Tibial nerve (tissue), 4 donors: Measurements from ENCODE around the gene FAM47E. TPM values are rescaled to one million over a fixed set of nuclear protein-coding genes. Genes with fewer than 3 reads are reported as not detected.

Source experiments
- DNase-seq, 2 donors: peaks; one replicate each; pipeline ENCODE4 v3.0.0-alpha.2; 2019; ENCODE audit warnings: low spot score in 2 of 2
- H3K27ac ChIP-seq, 4 donors: fragments of 200-600 bp; sonication (generic) in 3 of 4; one replicate each; pipeline ENCODE4 v1.5.1; 2017 to 2019; ENCODE audit warnings: mild to moderate bottlenecking in 1 of 4
- H3K27me3 ChIP-seq, 2 donors: fragments of 200-600 bp; sonication (generic) in 1 of 2; one replicate each; pipeline versions ENCODE4 v1.5.1 to v1.6.0; 2017 to 2019
- H3K36me3 ChIP-seq, 3 donors: fragments of 200-600 bp; sonication (generic); one replicate each; pipeline ENCODE4 v1.5.1; 2018 to 2019
- H3K4me1 ChIP-seq, 4 donors: fragments of 200-600 bp; sonication (generic) in 3 of 4; one replicate each; pipeline ENCODE4 v1.5.1; 2017 to 2019
- H3K4me3 ChIP-seq, 4 donors: fragments of 200-600 bp; sonication (generic) in 3 of 4; one replicate each; pipeline ENCODE4 v1.5.1; 2017 to 2019; ENCODE audit warnings: mild to moderate bottlenecking in 1 of 4, moderate library complexity in 1 of 4
- H3K9me3 ChIP-seq, 4 donors: fragments of 200-600 bp; sonication (generic) in 3 of 4; one replicate each; pipeline ENCODE4 v1.5.1; 2017 to 2019
- CTCF ChIP-seq, 5 experiments: fragments of 200-600 bp in 3 of 5; fragments of 450-650 bp in 2 of 5; sonication (generic) in 3 of 5; IDR thresholded peaks; one replicate each; pipeline ENCODE4 v1.5.1; 2016 to 2019; ENCODE audit warnings: antibody characterized with exemption in 5 of 5, mild to moderate bottlenecking in 3 of 5, moderate library complexity in 2 of 5
- EP300 ChIP-seq, 2 donors: sonication (generic); formaldehyde crosslinking; IDR thresholded peaks; one replicate each; pipeline ENCODE4 v1.6.1; 2017; ENCODE audit warnings: antibody characterized with exemption in 2 of 2, mild to moderate bottlenecking in 1 of 2
- POLR2A ChIP-seq, 2 donors: fragments of 450-650 bp; IDR thresholded peaks; one replicate each; pipeline ENCODE4 v1.6.1; 2017; ENCODE audit warnings: antibody characterized with exemption in 2 of 2, mild to moderate bottlenecking in 2 of 2, moderate library complexity in 2 of 2
- WGBS, 2 donors: methylation state at CpG; one replicate each; pipeline ENCODE4 v1.1.5; 2018; 5-methylcytosine and 5-hydroxymethylcytosine counted together
- total RNA-seq, 4 donors: library from RNA; depleted of rRNA; stranded (reverse); fragments of >200 nt; gene quantifications; one replicate each; pipeline ENCODE4 v1.1.0, GENCODE V29; 2016

FAM47E gene
- total RNA-seq, 4 donors from 2014 or later, result 0.30 to 4.6 (median 1.5) TPM

GRCh38 chr4:76215077-76215476 lies 36.4 kb upstream of the FAM47E start:
- Histone ChIP-seq H3K27me3 (no peaks in the 10 kb centered on the region), H3K36me3 (no peaks in the 10 kb centered on the region), H3K4me1 (peaks cover 0 to 51% (median 42%) of the 10 kb centered on the region in 4 donors), H3K4me3 (no peak overlapping the region), H3K27ac (peak overlapping the region in 2 of 4 donors; percentile 94 to 97), H3K9me3 (no peaks in the 10 kb centered on the region)
- WGBS, 2 donors, result 95 to 98% methylated on average over 3 of the region's 3 CpGs
- no peak for DNase-seq
- TF ChIP-seq POLR2A (IDR thresholded peaks at IDR 0.05) (no peak), CTCF (IDR thresholded peaks at IDR 0.05) (no peak), EP300 (IDR thresholded peaks at IDR 0.05) (no peak)

GRCh38 chr4:76216524-76216923 lies 35.0 kb upstream of the FAM47E start:
- Histone ChIP-seq H3K4me3 (no peak overlapping the region), H3K27ac (no peak overlapping the region), H3K9me3 (no peaks in the 10 kb centered on the region), H3K4me1 (peaks cover 0 to 37% (median 29%) of the 10 kb centered on the region in 4 donors), H3K27me3 (no peaks in the 10 kb centered on the region), H3K36me3 (no peaks in the 10 kb centered on the region)
- no peak for DNase-seq
- TF ChIP-seq CTCF (IDR thresholded peaks at IDR 0.05), result no peak
- TF ChIP-seq POLR2A (IDR thresholded peaks at IDR 0.05), result no peak
- TF ChIP-seq EP300 (IDR thresholded peaks at IDR 0.05), result no peak
- 87 to 88% methylated on average over 2 of the region's 2 CpGs for WGBS, 2 donors

GRCh38 chr4:76216975-76217814 lies 34.3 kb upstream of the FAM47E start:
- no peak for TF ChIP-seq POLR2A (IDR thresholded peaks at IDR 0.05)
- Histone ChIP-seq H3K27ac (no peak overlapping the region), H3K27me3 (no peaks in the 10 kb centered on the region), H3K4me1 (peaks cover 0 to 30% (median 22%) of the 10 kb centered on the region in 4 donors), H3K4me3 (no peak overlapping the region), H3K9me3 (no peaks in the 10 kb centered on the region), H3K36me3 (no peaks in the 10 kb centered on the region)
- DNase-seq, result no peak
- WGBS, 2 donors, result 84 to 93% methylated on average over 6 of the region's 6 CpGs

GRCh38 chr4:76219299-76220055 lies 32.0 kb upstream of the FAM47E start:
- Histone ChIP-seq H3K27me3 (no peaks in the 10 kb centered on the region), H3K4me1 (peaks cover 0 to 19% (median 11%) of the 10 kb centered on the region in 4 donors), H3K36me3 (no peaks in the 10 kb centered on the region), H3K27ac (peak overlapping the region in 2 of 4 donors; percentile 4 to 28), H3K9me3 (no peaks in the 10 kb centered on the region), H3K4me3 (no peak overlapping the region)
- DNase-seq, result peak in 1 of 2 donors; percentile 43
- TF ChIP-seq EP300 (IDR thresholded peaks at IDR 0.05), result peak; percentile 24 to 88
- no peak for TF ChIP-seq POLR2A (IDR thresholded peaks at IDR 0.05)
- 55 to 57% methylated on average over 7 of the region's 7 CpGs for WGBS, 2 donors

GRCh38 chr4:76224171-76224570 lies 27.4 kb upstream of the FAM47E start:
- Histone ChIP-seq H3K4me3 (no peak overlapping the region), H3K36me3 (no peaks in the 10 kb centered on the region), H3K27me3 (no peaks in the 10 kb centered on the region), H3K27ac (no peak overlapping the region), H3K4me1 (peaks cover 0 to 6% (median 3%) of the 10 kb centered on the region in 4 donors), H3K9me3 (peaks cover 0 to 16% (median 0%) of the 10 kb centered on the region in 4 donors)
- no peak for DNase-seq
- 58 to 80% methylated on average over 3 of the region's 3 CpGs for WGBS, 2 donors
- TF ChIP-seq EP300 (IDR thresholded peaks at IDR 0.05), result no peak
- no peak for TF ChIP-seq POLR2A (IDR thresholded peaks at IDR 0.05)
- TF ChIP-seq CTCF (IDR thresholded peaks at IDR 0.05), result no peak

GRCh38 chr4:76226418-76226817 lies 25.1 kb upstream of the FAM47E start:
- Histone ChIP-seq H3K36me3 (no peaks in the 10 kb centered on the region), H3K9me3 (peaks cover 0 to 17% (median 0%) of the 10 kb centered on the region in 4 donors), H3K4me3 (no peak overlapping the region), H3K27ac (no peak overlapping the region), H3K4me1 (no peaks in the 10 kb centered on the region), H3K27me3 (no peaks in the 10 kb centered on the region)
- WGBS, 2 donors, result 0% methylated on average over 1 of the region's 1 CpG
- no peak for DNase-seq
- TF ChIP-seq CTCF (IDR thresholded peaks at IDR 0.05) (no peak), POLR2A (IDR thresholded peaks at IDR 0.05) (no peak), EP300 (IDR thresholded peaks at IDR 0.05) (no peak)
